IPS DF 19.7 (cell line): Measurements from ENCODE around the gene C19orf33.

Experiments
- DNase-seq: peaks from one replicate; pipeline ENCODE4 v3.0.0-alpha.2; 2013; ENCODE audit warnings: low read depth, low spot score

The C19orf33 gene

GRCh38 chr19:38280030-38280921 lies 23.8 kb upstream of the C19orf33 start:
- DNase-seq, result no peak

GRCh38 chr19:38281811-38282566 lies 22.1 kb upstream of the C19orf33 start:
- no peak for DNase-seq

GRCh38 chr19:38283271-38283670 lies 20.8 kb upstream of the C19orf33 start:
- no peak for DNase-seq

GRCh38 chr19:38284422-38284821 lies 19.6 kb upstream of the C19orf33 start:
- DNase-seq, result no peak

- DNase-seq, result no peak
These were observed 18.5 kb upstream of the C19orf33 start for GRCh38 chr19:38285567-38285966.

GRCh38 chr19:38287604-38288003 lies 16.4 kb upstream of the C19orf33 start:
- DNase-seq, result no peak

GRCh38 chr19:38288123-38288855 lies 15.8 kb upstream of the C19orf33 start:
- DNase-seq, result no peak

GRCh38 chr19:38289955-38290354 lies 14.1 kb upstream of the C19orf33 start:
- no peak for DNase-seq

GRCh38 chr19:38290631-38291147 lies 13.4 kb upstream of the C19orf33 start:
- DNase-seq, result no peak

GRCh38 chr19:38291855-38292254 lies 12.2 kb upstream of the C19orf33 start:
- no peak for DNase-seq

- DNase-seq, result no peak
These were observed 10.8 kb upstream of the C19orf33 start for GRCh38 chr19:38293281-38293680.

GRCh38 chr19:38294090-38294489 lies 10.0 kb upstream of the C19orf33 start:
- no peak for DNase-seq

GRCh38 chr19:38298821-38299680 lies 5.0 kb upstream of the C19orf33 start:
- DNase-seq, result no peak

GRCh38 chr19:38304352-38304865 lies 358 bp downstream of the C19orf33 start:
- DNase-seq, result no peak

GRCh38 chr19:38304866-38305429 lies 897 bp downstream of the C19orf33 start:
- no peak for DNase-seq

- DNase-seq, result no peak
These were observed 2.2 kb downstream of the C19orf33 start for GRCh38 chr19:38306236-38306635.

GRCh38 chr19:38307076-38307475 lies 3.0 kb downstream of the C19orf33 start:
- DNase-seq, result no peak

- no peak for DNase-seq
These were observed 3.5 kb downstream of the C19orf33 start for GRCh38 chr19:38307597-38307996.

GRCh38 chr19:38308006-38308766 lies 4.1 kb downstream of the C19orf33 start:
- DNase-seq, result no peak
